SK-N-SH treated with all-trans-retinoic acid at 6 μM for 48 hours (cell line): ENCODE data around the gene CASZ1.

Source experiments
- ARNTL ChIP-seq: fragments of 450-650 bp; formaldehyde crosslinking; IDR thresholded peaks from 2 replicates; pipeline ENCODE4 v1.5.0; 2020; ENCODE audit warnings: low read depth, mild to moderate bottlenecking, moderate library complexity, borderline replicate concordance
- CSDC2 ChIP-seq: fragments of 250-450 bp; sonication (Bioruptor Pico); IDR thresholded peaks from 2 replicates; pipeline ENCODE4 v1.5.0; 2020; ENCODE audit warnings: mild to moderate bottlenecking, moderate library complexity
- GLIS3 ChIP-seq: fragments of 250-450 bp; sonication (Bioruptor Pico); IDR thresholded peaks from 2 replicates; pipeline ENCODE4 v1.5.0; 2020; ENCODE audit warnings: mild to moderate bottlenecking, moderate library complexity
- PPARA ChIP-seq: fragments of 250-450 bp; sonication (Bioruptor Pico); IDR thresholded peaks from 2 replicates; pipeline ENCODE4 v1.5.0; 2020; ENCODE audit warnings: mild to moderate bottlenecking, borderline replicate concordance
- ZFP30 ChIP-seq: fragments of 450-650 bp; formaldehyde crosslinking; IDR thresholded peaks from 2 replicates; pipeline ENCODE4 v1.5.0; 2022; ENCODE audit warnings: mild to moderate bottlenecking, moderate library complexity
- ZNF565 ChIP-seq: fragments of 450-650 bp; formaldehyde crosslinking; conservative IDR thresholded peaks from 2 replicates; pipeline ENCODE4 v1.5.0; 2020; ENCODE audit warnings: low read depth, mild to moderate bottlenecking, moderate library complexity
- ZNF70 ChIP-seq: fragments of 450-650 bp; formaldehyde crosslinking; IDR thresholded peaks from 2 replicates; pipeline ENCODE4 v1.5.0; 2020; ENCODE audit warnings: mild to moderate bottlenecking, moderate library complexity
- TF ChIP-seq, protein P1 (sequence below): fragments of 250-450 bp; sonication (Bioruptor Pico); IDR thresholded peaks from 2 replicates; pipeline ENCODE4 v1.8.0; 2020; ENCODE audit warnings: mild to moderate bottlenecking, moderate library complexity, borderline replicate concordance
- TF ChIP-seq, protein P2 (sequence below): fragments of 250-450 bp; sonication (Bioruptor Pico); IDR thresholded peaks from 2 replicates; pipeline ENCODE4 v1.5.1; 2020; ENCODE audit warnings: low read depth, mild to moderate bottlenecking, moderate library complexity
- TF ChIP-seq, protein P3 (sequence below): fragments of 250-450 bp; sonication (Bioruptor Pico); IDR thresholded peaks from 2 replicates; pipeline ENCODE4 v1.8.0; 2021; ENCODE audit warnings: low read depth, mild to moderate bottlenecking, moderate library complexity, borderline replicate concordance

DNA sequence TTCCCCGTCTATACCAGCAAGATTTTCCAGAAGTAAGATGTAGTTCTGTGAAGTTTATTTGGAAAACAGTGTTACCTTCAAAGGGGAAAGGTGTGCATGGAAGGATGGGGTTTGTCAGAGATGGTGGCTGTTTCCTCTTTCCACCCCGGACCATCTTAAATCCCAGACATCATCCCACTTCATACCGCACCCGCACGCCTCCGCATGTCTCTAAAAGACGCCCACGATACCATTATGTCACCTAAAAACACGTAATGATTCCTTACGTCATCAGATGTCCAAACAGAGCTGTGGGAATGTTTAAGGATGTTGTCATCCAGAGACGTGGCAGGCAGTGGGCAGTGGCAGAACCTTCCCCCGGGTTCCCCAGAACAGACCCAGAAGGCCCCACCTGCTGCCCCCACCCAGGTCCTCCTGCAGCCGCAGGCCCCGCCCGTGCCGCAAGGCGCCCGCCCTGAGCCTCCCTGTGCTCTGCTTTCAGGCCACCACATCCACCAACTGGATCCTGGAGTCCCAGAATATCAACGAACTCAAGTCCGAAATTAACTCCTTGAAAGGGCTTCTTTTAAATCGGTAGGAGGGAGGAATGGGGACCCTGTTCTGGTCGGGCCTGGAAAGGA lies 169.5 kb downstream of the CASZ1 start:
- TF ChIP-seq PPARA (CRISPR knock-in tag) (no peak), CSDC2 (CRISPR knock-in tag) (no peak), ARNTL (CRISPR knock-in tag) (no peak), GLIS3 (CRISPR knock-in tag) (no peak), ZNF70 (CRISPR knock-in tag) (no peak), ZNF565 (CRISPR knock-in tag) (no peak), ZFP30 (CRISPR knock-in tag) (no peak)
- TF ChIP-seq, protein P1, sequence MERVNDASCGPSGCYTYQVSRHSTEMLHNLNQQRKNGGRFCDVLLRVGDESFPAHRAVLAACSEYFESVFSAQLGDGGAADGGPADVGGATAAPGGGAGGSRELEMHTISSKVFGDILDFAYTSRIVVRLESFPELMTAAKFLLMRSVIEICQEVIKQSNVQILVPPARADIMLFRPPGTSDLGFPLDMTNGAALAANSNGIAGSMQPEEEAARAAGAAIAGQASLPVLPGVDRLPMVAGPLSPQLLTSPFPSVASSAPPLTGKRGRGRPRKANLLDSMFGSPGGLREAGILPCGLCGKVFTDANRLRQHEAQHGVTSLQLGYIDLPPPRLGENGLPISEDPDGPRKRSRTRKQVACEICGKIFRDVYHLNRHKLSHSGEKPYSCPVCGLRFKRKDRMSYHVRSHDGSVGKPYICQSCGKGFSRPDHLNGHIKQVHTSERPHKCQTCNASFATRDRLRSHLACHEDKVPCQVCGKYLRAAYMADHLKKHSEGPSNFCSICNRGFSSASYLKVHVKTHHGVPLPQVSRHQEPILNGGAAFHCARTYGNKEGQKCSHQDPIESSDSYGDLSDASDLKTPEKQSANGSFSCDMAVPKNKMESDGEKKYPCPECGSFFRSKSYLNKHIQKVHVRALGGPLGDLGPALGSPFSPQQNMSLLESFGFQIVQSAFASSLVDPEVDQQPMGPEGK, result no peak
- TF ChIP-seq, protein P2, sequence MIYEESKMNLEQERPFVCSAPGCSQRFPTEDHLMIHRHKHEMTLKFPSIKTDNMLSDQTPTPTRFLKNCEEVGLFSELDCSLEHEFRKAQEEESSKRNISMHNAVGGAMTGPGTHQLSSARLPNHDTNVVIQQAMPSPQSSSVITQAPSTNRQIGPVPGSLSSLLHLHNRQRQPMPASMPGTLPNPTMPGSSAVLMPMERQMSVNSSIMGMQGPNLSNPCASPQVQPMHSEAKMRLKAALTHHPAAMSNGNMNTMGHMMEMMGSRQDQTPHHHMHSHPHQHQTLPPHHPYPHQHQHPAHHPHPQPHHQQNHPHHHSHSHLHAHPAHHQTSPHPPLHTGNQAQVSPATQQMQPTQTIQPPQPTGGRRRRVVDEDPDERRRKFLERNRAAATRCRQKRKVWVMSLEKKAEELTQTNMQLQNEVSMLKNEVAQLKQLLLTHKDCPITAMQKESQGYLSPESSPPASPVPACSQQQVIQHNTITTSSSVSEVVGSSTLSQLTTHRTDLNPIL (CRISPR knock-in tag), result no peak
- TF ChIP-seq, protein P3, sequence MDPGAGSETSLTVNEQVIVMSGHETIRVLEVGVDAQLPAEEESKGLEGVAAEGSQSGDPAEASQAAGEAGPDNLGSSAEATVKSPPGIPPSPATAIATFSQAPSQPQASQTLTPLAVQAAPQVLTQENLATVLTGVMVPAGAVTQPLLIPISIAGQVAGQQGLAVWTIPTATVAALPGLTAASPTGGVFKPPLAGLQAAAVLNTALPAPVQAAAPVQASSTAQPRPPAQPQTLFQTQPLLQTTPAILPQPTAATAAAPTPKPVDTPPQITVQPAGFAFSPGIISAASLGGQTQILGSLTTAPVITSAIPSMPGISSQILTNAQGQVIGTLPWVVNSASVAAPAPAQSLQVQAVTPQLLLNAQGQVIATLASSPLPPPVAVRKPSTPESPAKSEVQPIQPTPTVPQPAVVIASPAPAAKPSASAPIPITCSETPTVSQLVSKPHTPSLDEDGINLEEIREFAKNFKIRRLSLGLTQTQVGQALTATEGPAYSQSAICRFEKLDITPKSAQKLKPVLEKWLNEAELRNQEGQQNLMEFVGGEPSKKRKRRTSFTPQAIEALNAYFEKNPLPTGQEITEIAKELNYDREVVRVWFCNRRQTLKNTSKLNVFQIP, result no peak
